Activated CD4-positive, alpha-beta T cell treated with anti-CD3 and anti-CD28 coated beads for 24 hours (primary cell): ENCODE measurements around the gene COP1.

Experiments used
- DNase-seq, 2 donors: peaks; one replicate each; pipeline ENCODE4 v3.0.0-alpha.2; 2020; ENCODE audit warnings: low read depth in 2 of 2

Gene COP1

DNA sequence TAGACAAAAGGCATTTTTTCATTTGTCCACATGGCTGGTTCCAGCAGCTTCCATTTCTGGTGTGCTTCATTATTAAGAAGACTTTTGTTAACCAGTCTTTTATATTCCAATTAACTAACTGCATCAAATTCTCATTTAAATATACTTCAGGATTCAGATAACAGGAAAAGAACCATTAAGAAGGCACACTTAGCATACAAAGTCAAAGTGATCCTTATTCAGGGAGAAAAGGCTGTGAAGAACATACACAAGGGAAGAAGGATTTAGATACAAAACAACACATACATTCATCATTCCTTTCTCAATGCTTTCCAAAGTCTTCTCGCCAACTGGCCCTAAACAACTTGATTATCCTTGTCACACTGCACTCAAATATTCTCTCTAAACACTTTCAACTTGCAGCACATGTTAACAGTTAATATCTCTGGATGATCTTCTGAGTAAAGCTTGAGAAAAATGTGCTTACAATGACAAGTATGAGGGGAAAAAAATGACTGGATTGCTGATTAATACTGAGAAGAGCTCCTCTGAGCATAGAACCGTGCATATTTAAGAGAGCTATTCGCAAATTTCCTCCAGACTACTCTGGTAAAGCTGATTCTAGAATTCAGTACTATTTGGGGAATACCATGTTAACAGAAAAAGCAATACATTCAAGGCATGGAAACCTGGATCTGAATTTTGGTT lies 238.5 kb downstream of the COP1 start:
- DNase-seq = no peak

DNA sequence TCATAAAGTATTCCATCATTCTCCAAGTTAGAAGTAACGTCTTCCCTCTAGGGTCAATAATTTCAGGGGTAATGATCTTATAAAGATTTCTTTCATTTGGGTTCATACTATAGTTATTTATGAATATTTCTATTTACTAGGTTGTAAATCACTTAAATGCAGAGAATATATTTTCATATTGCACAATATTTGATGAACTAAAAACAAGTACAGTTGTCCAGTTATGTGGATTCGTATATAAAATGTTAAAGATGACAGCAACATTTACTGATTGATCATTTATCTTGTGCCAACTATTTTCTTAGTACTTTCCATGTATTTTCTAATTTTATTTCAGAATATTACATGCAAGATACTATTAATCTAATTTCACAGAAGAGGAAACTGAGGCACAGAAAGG lies 243.3 kb downstream of the COP1 start:
- no peak for DNase-seq

DNA sequence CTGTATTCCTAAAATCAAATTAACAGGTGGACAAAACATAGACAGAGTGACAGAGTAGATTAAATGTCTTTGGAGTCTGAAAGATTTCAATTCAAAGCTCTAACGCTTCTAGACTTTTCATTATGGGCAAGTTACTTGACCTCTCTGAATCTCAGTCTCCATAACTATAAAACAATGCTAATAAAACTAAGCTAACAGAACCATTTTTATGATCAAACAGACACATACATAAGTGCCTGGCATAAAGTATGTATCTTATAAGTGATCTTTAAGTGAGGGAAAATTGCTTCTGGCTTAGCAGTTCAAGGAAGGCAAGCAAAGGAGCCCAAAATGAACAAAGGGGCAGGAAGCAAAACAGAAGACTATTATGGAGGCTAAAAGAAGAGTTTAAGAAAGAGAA lies 246.9 kb downstream of the COP1 start:
- DNase-seq = no peak

- DNase-seq = no peak
These were observed 255.5 kb downstream of the COP1 start for GRCh38 chr1:175951627-175952026.

DNA sequence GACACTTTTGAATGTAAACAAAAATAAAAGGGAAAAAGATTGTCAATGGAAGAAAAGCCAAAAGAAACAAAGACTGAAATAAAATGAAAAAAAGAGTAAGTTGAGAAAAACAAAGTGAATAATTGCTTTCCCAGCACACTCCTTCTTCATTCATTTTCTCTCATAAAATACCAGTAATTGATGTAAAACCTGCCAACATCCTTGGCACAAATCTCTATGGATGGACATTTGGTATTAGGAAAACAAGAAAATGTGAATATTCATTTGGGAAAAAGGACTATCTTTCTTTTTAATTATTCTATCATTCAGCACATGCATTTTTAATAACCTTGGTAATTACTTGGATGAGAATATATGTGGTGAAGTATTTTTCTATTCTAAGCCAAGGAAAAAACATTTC lies 259.3 kb downstream of the COP1 start:
- DNase-seq = no peak

DNA sequence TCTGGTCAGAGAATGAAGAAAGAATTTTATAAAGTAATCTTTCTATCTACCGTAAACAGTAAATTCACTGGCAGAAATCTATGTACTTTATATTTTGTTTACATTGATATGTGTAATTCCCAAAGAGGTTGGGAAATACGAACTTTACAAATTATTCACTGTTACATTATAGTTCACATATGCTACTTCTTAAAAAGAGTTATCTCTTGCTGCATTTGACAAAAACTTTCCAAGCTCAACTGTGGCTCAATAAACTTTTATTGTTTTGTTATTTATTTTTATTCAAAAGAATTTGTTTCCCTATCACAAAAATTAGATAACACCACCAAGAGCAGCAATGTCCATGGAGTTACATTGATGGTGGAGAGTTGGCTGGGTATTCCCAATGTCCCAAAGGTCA lies 262.5 kb downstream of the COP1 start:
- DNase-seq = no peak

DNA sequence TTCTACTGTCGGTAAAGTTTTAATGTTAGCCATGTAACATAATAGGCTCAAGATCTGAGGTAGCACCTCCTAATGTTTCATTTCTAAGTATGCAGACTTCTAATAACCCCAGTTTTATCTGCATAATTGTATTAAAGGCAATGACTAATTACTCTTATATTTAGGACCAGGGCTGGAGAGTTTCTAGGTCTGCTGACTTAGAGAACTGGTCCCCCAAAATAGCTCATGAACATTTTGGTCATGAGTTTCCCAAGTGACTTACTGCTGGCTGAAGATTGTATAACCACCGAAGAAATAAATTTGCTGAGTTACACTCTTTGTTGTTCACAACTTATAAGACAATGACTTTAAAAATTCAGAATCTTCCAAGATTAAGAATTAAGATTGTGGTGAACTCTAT lies 265.9 kb downstream of the COP1 start:
- DNase-seq = no peak

- DNase-seq = no peak
These were observed 270.4 kb downstream of the COP1 start for GRCh38 chr1:175936736-175937135.

GRCh38 chr1:175935566-175936115 lies 271.4 kb downstream of the COP1 start:
- DNase-seq = no peak

GRCh38 chr1:175935166-175935565 lies 271.9 kb downstream of the COP1 start:
- DNase-seq = no peak

DNA sequence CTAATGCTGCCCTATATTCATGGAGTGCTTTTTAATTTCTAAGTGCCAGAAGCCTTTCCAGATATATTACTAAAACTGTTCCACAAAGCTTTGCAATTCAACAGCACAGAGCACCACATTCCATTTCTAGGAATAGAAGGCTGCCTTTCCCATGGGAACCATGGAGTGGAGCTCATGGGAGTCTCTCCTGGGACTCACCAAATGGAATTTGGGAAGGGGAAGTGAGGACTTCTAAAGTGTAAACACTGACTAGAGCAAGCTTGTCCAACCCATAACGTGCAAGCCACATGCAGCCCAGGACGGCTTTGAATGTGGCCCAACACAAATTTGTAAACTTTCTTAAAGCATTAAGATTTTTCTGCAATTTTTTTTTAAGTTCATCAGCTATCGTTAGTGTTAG lies 273.3 kb downstream of the COP1 start:
- no peak for DNase-seq

DNA sequence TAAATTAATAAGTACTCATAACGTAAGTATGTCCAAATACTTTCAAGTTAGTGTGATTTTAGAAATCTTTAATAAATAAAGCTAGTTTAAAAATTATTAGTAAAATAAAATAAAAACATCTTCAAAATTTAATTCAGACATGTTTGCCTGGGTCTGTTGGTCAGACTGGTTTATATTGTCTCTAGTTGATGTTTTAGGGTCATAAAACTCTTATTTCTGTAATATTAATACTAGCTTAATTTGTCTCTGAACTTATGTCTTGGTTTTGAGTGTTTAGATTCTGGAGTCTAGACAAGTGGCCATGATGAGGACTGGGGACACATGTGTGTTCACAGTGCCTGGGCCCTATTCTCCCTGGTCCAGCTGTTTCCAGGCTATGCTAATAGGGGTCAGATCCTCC lies 279.1 kb downstream of the COP1 start:
- DNase-seq = no peak

DNA sequence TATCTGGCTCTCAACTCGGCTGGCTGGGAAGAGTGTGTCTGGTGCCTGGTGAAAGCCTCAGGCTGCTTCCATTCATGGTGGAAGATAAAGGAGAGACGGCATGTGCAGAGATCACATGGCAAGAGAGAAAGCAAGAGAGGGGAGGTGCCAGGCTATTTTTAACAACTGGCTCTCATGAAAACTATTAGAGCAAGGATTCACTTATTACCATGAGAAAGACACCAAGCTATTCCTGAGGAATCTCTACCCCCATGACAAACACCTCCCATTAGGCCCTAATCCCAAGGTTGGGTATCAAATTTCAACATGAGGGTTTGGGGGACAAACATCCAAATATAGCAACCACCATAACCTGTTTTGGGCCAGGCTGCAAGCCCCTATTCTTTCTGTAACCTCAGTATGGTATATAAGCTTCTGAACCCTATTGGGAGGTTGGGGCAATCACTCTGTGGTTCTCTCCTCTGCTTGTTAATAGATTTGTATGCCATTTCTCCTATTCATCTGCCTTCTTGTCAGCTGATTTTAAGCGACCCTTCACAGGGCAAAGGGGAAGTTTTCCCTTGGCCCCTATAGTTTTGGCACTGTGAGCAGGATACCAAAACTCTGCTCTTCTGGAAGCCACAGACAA lies 284.7 kb downstream of the COP1 start:
- DNase-seq = no peak

- DNase-seq = no peak
These were observed 286.7 kb downstream of the COP1 start for GRCh38 chr1:175920381-175920780.

- DNase-seq = no peak
These were observed 288.1 kb downstream of the COP1 start for GRCh38 chr1:175919001-175919400.

- no peak for DNase-seq
These were observed 288.7 kb downstream of the COP1 start for GRCh38 chr1:175918364-175918801.

DNA sequence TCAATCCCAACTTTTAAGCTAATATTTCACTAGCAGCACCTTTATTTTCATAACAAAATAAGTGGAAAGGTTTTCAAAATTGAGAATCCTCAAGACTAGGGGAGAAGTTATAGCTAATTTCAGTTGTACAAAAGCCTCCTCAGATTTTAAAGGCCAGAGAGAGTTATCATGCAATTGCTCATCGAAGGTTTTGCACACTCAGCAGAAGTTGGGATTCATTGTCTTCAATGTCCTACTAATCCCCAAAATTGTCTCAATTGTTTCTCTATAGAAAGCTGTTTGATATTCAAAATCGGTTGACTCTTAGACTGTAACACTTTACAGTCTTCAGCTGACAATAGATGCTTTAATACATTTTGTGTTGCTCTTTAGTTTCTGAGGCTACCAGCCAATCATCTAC lies 293.0 kb downstream of the COP1 start:
- no peak for DNase-seq

DNA sequence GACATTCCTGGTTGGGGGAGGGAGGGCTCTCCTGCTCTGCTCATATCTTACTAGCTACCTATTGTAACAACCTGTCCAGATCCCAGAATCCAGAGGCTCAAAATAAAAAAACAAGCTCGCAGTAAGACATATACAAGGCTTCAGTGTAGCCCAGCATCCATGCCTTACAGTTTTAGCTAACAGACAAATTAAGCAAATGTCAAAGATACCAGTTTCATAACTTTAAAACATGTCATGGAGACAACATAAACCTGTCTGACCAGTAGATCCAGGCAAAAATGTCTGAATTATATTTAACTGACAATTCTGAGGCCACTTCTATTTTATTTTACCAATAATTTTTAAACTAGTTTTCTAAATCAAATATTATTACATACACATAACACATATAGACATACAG lies 295.9 kb downstream of the COP1 start:
- no peak for DNase-seq

DNA sequence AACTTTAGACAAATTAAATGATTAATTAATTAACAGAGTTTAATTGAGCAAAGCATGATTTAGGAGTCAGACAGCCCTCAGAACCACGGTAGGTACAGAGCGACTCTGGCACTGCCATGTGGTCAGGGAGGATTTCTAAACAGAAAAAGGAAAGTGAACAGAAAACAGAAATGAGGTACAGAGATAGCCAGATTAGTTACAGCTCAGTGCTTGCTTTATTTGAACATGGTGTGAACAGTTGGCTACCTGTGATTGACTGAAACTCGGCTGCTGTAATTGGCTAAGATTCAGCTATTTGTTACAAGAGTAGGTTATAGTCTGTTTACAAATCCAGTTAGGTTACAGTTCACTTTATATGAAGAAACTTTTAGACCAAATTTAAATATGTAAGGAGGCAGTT lies 300.7 kb downstream of the COP1 start:
- DNase-seq = no peak

DNA sequence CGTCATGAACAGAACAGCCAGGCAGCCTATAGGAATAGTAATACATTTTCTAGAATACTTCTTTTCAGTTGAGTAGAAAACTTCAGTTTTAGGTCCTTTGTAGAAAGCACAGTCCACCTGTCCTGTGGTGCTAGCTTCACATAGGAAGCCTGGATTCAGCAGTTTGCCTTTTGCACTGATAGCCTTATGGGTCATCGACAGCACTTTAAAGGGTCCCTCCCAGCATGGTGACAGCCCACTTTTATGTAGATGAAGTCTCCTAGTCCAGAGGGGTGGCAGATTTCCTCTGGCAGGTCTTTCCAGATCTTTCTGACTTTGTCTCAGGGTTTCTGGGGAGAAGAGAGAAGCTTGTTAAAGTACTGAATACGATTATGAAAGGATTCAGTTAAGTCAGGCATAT lies 302.3 kb downstream of the COP1 start:
- DNase-seq = no peak

DNA sequence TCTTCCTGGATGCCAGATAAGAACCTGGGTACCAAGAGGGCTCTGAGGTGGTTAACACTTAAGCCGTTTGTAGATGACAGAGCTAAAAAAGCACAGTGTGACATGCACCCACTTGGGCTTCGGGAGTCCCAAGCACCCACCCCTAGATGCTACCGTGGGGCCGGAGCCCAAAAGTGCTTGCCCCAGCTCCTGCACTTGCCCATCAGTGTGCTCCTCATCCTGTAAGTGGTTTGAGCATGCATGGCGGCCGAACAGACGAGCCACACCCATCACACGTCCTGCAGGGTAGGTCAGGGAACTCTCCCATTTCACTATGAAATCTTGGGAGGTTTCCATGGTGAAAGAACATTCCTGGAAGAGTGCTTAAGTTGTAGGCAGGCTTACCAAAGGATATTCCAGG lies 304.8 kb downstream of the COP1 start:
- DNase-seq = no peak

DNA sequence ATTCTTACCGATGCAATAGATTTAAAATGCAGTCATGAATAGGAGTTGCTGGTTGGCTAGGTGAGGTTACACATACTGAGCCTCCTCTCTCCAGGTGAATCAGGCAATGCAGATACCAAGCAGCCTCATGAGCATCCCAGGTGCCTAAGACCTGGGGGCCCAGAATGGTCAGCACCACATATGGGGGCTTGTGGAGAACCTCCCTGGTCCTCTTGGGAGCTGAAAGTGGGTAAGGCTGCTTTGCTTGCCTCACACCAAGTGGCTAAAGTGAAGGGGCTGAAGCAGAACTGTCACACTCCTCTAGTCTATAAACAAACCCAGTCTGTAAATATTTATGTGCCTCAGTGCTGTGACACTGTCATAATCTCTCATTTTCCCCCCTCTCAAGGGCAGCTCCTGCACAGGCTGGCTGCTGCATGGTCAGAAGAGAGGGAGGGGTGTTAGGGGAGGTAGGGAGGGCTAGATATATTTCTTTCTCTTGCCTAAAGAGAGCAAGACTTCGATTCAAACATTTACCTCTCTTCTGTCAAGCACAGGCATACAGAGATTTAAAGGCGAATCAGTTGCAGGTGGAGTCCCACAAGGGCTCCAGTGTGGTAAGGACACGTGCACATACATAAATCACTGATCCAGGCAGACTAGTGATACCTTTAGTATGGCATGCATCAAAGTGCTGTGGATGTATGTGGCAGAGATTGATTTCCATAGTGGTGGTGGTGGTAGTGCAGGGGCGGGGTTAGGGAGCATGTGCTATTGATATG lies 305.8 kb downstream of the COP1 start:
- no peak for DNase-seq

DNA sequence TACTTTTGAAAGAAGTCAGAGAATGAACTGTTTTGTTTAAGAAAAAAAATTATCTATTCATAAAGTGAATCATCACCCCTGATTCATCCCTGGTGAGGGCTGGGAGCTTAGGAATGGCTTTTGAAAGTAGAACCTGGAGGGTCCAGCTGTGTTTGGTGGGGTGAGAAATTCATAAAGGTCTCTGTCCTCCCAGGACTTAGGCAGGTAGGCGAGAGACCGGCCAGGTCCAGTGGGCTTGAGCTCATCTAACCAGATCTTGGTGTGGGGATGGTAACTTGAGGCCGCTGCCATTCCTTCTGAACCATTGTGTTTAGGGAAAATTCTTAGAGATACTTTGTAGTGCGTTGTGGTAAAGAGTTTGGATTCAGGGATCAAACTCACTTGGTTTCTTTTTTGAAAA lies 306.9 kb downstream of the COP1 start:
- DNase-seq = no peak
